ENCODE measurements around the gene NOTCH4.

NOTCH4 gene

DNA sequence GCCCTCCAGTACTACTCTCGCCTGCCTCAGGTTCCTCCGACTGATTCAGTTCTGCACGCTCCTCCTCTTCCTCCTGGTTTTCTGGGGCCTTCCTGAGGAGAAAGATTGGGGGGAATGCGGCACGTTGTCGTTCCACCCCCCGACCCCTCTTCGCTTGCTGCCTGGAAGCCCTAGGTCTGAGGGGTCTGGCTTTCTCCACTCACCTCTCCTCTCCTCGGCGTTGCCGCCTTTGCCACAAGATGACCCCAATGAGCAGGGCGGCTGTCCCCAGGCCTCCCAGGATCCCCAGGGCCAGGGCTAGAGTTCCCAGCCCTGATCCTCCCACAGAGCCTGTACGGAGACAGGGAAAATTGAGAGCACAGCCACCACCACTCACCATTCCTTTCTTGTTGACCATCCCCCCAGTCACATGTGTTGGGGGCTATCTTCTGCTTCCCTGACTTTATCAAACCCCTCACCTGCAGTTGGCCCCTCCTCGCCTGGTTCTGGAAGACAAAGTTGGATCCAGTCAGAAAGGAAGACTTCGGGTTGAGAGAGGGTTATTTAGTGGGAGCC lies 42.6 kb downstream of the NOTCH4 start:
- DNase-seq (ENCODE audit: low spot score): no peak

DNA sequence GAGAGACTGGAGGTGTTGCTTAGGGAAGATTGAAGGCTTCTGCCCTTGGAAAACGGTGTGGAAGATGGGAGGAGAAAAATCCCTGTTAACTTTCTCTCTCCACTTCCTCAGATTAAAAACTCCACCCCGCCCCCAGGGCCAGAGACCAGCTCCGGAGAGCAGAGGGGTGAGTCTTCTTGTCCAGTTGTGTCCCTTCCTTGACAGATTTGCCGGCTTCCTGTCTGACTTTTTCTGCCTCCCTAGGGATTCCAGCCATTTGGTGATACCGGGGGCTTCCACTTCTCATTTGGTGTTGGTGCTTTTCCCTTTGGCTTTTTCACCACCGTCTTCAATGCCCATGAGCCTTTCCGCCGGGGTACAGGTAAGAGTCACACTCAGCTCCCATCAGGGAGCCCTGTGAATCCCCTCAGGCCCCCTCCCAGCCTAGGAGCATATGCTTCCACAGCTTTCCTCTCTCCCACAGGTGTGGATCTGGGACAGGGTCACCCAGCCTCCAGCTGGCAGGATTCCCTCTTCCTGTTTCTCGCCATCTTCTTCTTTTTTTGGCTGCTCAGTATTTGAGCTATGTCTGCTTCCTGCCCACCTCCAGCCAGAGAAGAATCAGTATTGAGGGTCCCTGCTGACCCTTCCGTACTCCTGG lies 44.0 kb downstream of the NOTCH4 start:
- DNase-seq (ENCODE audit: low spot score): no peak

DNA sequence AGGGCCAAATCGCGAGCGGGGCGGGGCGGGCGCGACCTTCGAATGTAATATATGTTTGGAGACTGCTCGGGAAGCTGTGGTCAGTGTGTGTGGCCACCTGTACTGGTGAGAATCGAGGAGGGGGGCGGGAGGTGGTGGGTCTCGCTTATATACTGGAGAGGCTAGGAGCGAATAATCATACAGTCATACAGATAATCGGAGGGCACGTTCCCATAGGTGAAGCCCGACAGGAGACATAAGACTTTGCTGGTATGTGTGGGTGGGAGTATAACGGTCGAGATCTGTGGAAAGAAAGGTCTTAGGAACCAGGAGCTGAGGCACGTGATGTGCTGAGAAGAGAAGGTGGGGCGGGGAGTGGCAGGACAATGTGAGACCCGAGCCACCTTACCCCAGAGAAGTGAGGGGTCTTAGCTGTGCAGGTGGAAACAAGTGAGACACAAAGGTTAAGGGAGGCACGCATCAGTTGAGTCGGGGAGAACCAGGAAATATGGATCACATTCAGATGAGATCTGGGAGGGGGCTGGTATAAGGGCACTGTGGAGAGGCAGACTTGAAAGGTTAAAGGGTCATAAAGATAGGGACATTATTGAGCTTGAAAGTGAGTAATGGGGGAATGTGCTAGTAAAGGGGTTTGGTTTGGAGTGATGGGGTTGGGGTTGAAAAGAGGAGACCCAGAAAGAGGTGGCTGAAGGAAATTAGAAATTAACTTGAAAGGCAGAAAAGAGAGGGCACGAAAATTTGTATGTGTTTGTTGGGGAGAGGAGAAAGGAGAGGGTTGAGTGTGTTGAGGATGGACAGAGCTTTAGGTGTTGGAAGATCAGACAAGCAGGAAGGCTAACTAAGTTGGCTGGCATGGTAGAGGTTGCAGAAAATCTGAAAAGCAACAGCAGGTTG lies 45.1 kb downstream of the NOTCH4 start:
- DNase-seq (ENCODE audit: low spot score): no peak

DNA sequence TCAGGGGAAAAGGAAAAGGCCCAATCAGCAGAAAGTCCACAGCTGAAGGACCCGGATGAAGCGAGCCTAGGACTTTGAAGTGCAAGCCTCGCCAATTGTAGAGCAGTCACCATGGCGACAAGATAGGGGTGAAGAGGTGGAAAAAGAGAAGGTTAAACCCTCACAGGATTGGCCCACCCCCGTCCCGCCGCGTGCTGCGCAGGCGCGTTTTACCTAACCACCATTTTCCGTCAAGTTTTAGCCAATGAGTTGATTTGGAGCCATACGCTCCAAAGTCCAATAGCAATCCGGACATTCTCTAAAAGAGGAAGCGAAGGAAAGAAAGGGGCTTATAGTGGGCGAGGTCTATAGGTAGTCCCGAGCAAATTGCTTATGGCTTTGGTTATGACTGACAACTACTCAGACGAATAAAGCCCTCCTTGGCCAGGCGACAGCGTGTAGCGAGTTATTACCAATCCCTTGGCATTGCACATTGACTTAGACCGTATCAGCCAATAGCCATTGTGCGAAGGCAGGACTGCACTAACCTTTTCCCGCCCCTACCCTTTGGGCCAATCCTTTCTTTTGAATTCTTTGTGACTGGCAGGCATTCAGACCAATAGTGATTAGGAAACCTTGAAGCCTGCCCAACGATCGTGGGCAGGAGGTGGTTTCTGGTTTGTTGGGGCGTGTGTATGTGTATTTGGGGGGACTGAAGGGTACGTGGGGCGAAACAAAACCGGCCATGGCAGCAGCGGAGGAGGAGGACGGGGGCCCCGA lies 45.9 kb downstream of the NOTCH4 start, which contains the start of gene RNF5:
TSS of gene RNF5 (plus strand) at position 618 of the 759 bp plus-strand sequence. CDS start at position 725, 107 bp downstream.
- peak; percentile 99 for DNase-seq (ENCODE audit: low spot score)

DNA sequence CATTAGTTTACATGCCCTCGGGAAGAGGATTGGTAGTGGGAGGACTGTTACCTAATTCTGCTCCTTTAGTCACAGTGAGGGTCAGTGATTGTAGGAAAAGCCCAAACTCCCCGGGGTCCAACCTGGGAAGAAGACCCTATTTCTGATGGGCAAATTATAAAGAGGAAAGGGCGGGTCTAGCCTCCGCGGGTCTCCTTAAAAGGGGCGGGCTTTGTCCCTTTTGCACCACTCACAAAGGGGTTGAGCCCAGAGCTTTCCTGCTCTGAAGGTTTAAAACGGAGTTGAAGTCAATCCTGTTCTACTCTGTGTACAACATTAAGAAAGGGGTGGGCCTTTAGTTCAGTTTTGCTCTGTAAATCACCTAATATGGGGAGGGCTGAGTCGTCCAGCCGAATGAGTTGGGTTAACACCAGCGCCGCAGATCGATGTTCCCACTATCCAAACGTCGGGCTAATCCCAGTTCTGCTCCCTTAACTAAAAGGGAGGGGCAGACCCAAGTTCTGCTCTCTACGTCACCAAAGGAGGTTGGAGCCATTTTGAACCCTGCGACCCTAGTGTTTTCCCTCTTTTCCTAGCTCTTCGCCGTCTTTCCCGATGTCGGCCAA lies 46.6 kb downstream of the NOTCH4 start:
- DNase-seq (ENCODE audit: low spot score): no peak

DNA sequence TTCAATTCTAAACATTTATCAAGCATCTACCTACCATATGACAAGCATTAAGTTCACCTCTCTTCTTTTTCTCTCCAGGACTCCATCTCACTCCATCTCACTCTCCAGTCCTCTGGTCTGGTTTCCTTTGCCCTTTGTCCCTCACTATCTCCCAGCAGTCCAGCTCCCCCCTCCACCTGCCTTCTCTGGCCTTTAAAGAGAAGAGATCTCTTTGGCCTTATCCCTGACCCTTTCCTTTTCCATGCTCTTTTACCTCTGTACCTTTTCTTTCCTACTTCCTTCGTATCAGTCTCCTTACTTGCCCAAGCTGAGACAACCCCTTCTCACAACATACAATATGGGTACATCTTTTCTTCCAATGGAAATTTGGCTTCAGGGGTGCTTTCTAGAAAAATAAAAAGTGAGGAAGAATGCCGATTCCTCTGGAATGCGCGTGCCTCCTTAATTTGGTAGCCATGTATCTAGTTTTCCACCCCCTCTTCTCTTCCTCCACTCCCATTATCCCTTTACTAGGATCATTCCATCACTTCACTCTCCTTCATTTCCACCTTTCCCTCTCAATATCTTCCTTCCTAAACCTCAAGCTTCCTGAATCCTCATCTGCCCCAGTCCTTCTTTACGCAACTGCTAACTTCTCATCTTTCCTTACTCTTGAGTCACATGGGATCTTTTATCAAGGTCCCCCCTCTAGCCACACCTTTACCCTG lies 47.2 kb downstream of the NOTCH4 start:
- no peak for DNase-seq (ENCODE audit: low spot score)

DNA sequence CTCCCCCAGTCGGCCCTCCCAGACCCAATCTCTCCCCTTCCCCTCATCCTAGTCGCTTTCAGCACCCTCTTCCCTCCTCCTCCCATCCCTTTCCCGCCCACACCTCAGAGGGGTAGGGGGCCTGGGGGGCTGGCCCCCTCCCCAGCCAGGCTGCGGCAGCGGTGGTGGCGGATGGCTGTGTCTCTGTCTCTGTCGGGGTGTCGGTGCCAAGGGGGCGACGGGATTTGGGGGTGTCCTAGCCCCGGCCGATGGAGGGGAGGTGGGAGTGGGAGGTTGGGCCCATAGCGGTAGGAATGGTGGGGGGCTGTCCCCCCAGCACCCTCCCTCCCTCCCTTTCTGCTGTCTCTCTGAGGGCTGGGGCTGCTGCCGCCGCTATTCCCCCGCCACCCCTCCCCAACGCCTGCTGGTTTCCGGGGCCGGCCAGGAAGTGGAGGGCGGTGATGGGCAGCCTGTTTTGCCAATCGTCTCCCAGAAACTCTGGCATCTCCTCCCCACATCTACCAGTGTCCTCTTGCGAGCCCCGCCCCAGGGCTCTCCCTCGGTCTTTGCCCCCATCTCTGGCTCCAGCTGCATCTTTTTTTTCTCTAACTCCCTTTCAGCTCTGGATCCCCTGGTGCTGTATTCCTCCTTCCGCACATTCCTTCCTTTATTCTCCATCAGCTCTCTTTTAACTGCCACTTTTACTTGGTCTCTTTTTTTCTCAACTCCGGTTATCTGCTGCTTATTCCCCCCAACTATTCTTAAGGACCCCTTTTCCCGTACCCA lies 48.0 kb downstream of the NOTCH4 start, which contains the start of gene AGPAT1:
TSS of gene AGPAT1 (minus strand) at position 374 of the 765 bp plus-strand sequence. CDS start 4,588 bp downstream, outside the sequence.
- DNase-seq (ENCODE audit: low spot score): peak; percentile 96

DNA sequence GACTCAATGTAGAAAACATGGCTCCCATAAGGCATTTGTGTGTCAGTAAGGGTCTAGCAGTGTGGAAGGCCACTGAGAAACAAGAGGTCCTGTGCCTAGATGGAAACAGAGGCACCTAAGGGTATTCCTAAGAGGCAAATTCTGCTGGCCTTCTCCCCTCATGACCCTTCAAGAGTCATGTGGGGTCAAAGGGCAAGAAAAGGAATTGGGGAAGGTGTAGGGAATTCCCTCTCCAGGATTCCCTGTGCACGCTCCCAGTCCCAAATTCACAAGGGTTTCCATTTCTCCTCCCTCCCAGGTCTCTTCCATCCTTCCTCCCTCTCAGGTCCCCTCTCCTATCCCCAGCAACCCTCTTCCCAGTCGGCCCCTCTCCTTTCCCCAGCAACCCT lies 48.6 kb downstream of the NOTCH4 start:
- no peak for DNase-seq (ENCODE audit: low spot score)

DNA sequence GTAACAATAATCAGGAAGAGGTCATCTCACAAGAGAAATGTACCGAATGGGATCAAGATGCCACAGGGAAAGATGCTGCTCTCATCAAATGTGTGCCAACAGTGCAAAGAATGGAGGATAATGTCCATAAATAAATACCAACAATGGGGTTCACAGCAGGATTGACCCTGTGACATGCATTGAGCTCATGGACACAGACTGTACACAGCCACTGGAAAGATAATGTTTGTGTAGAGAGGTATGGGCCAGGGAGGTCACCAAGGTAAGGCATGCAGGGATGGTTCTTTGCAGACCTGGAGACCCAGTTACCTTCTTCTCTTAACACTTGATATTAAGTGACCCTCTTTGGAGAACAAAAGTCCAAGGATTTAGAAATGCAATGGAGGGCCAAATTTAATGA lies 49.5 kb downstream of the NOTCH4 start:
- no peak for DNase-seq (ENCODE audit: low spot score)

DNA sequence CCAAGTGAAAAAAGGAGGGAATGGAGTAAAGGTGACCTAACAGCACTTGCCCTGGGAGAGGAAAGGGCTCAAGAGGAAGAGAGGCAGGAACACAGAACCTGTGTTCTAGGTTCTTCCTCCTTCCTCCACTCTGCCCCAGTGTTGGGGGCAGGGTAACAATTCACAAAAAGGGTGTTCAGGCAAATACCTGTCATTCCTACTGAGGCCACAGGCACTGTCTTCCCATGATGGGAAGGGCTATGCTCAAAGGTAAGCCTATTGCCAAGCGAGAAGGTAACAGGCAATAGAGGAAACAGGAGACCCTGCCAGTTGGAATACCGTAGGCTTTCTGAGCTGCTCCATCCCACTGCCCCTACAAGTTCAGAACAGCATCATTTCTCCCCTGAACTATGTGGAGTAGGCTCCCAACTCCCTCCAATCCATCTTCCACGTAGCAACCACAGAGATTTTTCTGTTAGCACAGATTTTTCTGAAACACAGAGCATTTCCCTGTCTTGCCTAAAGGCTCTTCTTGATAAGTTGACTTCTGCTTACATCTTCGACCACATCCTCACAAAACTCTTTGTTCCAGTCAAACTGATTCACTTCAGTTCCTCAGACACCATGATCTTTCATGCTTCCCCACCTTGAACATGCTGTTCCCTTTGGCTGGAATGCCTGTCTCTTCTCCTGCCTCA lies 50.7 kb downstream of the NOTCH4 start:
- DNase-seq (ENCODE audit: low spot score): no peak

DNA sequence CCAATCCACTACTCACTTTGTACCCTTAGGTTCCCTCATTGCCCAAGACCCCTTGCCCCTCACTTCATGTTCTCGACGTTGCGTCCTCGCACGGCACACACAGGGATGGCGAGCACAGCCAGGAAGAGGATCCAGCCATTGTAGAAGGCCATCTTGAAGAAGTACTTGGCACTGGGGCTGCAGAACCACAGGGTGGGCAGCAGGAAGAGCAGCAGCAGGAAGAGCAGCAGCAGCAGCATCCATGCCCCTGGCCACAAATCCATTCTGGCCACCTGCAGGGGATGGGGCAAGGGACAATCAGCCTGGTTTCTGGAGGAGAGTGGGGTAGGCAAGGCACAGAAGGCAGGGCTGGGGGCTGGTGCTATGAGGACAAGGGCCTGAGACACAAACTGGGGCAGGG lies 52.6 kb downstream of the NOTCH4 start:
- no peak for DNase-seq (ENCODE audit: low spot score)

DNA sequence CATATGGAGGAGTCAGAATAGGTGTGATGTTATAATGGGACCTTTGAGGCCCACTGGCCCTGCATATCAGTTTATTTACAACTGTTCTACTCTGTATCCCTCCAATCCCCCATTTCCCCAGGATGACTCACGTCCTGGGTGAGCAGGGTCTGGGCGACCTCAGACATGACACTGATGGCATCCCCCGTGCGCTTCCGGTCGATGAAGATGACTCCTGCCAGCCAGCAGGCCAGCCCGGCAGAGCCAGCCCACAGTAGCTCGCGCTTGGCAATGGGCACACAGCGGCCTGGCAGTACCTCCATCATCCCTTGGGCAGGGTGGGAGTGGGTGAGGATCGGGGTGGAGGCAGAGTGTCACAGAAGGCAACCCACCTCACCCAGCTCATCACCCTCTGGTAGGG lies 53.6 kb downstream of the NOTCH4 start:
- DNase-seq (ENCODE audit: low spot score): no peak

DNA sequence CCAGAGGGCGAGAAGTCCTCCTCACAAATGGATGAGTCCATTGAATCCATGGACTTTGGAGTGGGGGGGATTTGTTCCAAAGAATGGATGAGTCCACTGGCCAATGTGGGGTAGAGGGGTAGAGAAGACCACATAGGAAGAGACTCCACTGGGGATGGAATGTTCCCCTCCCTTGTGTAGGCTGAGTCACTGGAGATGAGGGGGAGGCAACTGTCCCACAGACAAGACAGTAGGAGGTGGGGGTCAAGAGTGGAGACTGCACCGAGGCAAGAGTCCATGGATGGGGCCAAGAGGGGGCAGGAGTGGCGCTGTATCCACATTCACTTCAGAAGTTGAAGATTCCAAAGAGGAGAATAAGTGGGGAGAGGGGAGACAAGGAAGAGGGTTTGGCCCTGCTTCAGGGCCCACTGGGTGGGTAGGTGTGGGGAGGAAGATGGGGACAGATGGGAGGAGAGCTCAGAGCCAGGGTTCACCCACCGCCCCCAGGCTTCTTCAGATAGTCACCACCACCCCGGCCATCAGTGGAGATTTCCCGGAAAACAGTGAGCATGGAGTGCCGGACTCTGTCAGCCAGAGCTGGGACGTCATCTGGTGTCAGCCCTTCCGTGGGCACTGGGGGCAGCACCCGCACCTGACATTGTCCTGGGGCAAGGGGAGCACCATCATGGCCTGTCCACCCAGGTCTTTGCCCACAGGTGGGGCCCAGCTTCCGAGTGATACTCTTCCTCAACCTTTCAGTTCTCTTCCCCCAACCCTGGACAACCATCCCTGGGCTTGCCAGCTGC lies 54.9 kb downstream of the NOTCH4 start:
- no peak for DNase-seq (ENCODE audit: low spot score)

DNA sequence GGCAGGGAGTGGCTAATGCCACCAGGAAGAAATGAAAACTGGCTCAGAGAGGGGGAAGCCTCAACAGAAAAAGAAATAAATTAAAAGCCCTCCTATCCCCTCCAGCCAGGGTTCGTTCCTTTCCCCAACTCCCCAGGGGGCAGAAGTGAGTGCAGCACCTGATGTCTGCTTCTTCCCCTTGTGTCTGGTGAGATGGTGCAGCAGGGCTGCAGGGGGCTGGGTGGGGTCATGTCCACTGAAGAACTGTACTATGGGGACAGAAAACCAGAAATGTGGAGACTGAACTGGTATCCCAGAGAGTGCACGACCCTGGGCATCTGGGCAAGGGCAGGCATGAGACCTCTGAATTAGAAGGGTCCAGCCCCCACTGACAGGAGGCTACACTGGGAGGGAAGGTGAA lies 55.5 kb downstream of the NOTCH4 start:
- no peak for DNase-seq (ENCODE audit: low spot score)

DNA sequence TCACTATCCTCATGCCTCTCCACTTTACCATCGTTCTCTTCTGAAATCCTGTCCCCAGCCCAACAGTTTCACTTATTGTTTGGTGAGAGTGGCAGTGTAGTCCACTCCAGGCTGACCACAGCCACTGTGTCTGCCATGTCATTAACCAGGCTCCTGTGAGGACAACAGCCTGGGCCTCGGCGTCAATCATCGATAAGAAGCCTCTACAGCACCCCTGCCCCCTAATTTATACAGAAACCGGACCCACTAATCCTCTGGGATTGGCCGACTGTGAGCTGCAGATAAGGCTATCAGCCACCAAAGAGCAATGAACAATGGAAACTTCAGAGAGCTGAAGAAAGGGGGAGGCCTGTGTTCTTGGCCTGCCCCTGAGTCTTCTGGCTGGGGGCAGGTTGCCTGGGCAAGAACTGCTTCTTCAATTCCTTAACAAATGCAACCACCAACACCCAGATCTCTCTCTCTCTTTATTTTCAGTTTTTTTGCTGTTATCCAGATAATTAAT lies 56.1 kb downstream of the NOTCH4 start:
- DNase-seq (ENCODE audit: low spot score): no peak

DNA sequence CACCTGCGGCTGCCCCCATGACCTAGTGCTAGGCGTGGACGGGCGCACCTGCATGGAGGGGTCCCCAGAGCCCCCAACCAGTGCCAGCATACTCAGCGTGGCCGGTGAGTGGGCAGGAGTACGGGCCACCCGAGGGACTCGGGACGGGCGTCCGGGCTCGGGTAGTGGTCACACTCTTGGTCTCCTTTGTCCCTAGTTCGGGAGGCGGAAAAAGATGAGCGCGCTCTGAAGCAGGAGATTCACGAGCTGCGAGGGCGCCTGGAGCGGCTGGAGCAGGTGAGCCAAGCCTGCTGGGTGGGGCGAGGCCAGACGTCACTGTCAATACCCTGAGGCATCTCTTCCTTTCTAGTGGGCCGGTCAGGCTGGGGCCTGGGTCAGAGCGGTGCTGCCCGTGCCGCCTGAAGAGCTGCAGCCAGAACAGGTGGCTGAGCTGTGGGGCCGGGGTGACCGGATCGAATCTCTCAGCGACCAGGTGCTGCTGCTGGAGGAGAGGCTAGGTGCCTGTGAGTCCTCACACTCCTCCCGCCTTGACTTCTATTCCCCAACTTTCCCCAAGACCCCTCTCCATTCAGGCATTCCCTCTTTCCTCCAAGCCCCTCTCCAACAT lies 56.6 kb downstream of the NOTCH4 start:
- no peak for DNase-seq (ENCODE audit: low spot score)

DNA sequence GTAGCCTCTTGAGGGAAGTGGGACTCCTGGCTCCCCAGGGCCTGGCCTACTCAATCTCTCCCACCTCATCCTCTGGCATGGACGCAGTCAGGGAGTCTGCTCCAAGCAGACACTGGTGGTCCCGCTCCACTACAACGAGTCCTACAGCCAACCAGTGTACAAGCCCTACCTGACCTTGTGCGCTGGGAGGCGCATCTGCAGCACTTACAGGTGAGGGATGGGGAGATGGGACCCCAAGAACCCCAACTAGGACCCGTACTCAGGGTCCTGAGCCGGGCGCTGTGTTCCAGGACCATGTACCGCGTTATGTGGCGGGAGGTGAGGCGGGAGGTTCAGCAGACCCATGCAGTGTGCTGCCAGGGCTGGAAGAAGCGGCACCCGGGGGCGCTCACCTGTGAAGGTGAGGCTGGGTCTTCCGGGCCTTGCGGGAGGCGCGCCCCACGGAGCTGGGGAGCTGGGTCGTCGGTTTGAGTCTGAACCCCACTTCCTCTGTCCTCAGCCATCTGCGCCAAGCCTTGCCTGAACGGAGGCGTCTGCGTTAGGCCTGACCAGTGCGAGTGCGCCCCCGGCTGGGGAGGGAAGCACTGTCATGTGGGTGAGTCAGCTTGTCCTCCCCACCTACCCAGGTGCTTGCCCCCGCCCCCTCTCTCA lies 57.3 kb downstream of the NOTCH4 start:
- DNase-seq (ENCODE audit: low spot score): no peak

DNA sequence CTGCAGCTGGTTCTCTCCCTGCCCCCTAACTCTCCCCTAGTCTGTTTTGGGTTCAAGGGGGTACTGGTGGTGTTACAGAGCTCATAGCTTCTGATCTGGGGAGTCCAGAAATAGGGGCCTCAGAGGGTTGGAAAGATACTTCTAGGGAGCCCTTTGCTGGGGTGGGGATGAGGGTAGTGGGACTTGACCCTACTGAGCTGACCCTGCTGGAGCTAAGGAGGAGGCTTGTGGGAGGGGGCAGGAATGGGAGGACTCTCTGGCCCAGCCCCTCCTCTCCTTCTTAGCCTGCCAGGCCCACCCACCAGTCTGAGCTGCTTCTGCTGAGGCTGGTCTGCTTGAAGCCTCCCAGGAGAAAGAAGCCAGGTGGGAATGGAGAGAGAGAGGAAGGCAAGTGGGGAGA lies 59.6 kb downstream of the NOTCH4 start, which contains the start of gene EGFL8:
TSS of gene EGFL8 (plus strand) at position 301 of the 400 bp plus-strand sequence. CDS start 1,571 bp downstream, outside the sequence.
- no peak for DNase-seq (ENCODE audit: low spot score)

Data from COLO829 (cell line).